Measurements from ENCODE around the gene SCAMP4. TPM values are rescaled to one million over a fixed set of nuclear protein-coding genes. Genes with fewer than 3 reads are reported as not detected.

The SCAMP4 gene
- total and polyA plus RNA-seq, 9 of the 15 experiments (the other 6 are each of a cell fraction or from before 2014, with no cell fraction given), result 0.81 to 45.9 (median 12.8) TPM

- Histone ChIP-seq H3K4me1 (replicated peaks in 1 of 2; ENCODE audit: control insufficient read depth in 2 of 2, insufficient read depth in 2 of 2, low read length in 2 of 2) (peaks cover 16 to 61% of the 10 kb centered on the region in 2 experiments; a peak in 4 of 5 replicates), H3K4me2 (ENCODE audit: insufficient read depth, low read length) (peak overlapping the region; percentile 13; the same call in 1 of the 2 replicates), H3K27ac (ENCODE audit: extremely low read depth, low read depth, low read length) (0 out of 3 replicates have a peak overlapping the region, but pooled peaks have one; percentile 37), H3K79me2 (ENCODE audit: control insufficient read depth, insufficient read depth, low read length) (peaks cover 70% of the 10 kb centered on the region), H3K9me3 (replicated peaks; ENCODE audit: control insufficient read depth, insufficient read depth, low read depth, low read length) (no peaks in the 10 kb centered on the region), H3K36me3 (ENCODE audit: control insufficient read depth, insufficient read depth, low read length) (peaks cover 35% of the 10 kb centered on the region; the same call in 1 of the 3 replicates), H3K9ac (ENCODE audit: insufficient read depth in 1 of 2, low read depth in 2 of 2, low read length in 2 of 2) (peak overlapping the region in 1 of 2 experiments; percentile 89; a peak in 3 of 4 replicates), H3K4me3 (no peak overlapping the region), H4K20me1 (replicated peaks; ENCODE audit: control insufficient read depth, insufficient read depth, low read length) (no peaks in the 10 kb centered on the region; the same call in 1 of the 2 replicates), H2AFZ (ENCODE audit: low read depth, low read length) (no peak overlapping the region), H3K9me1 (ENCODE audit: control insufficient read depth, insufficient read depth, low read length) (no peaks in the 10 kb centered on the region), H3K27me3 (ENCODE audit: control insufficient read depth in 2 of 2, insufficient read depth in 2 of 2, low read length in 2 of 2) (no peaks in the 10 kb centered on the region)
- BruUV-seq (replicated peaks), result no TSS peak
- CTCF ChIA-PET (ENCODE audit: low intra/inter-chr PET ratio), result no interaction called here
- WGBS (ENCODE audit: insufficient coverage, low coverage, missing lambda C conversion rate), result 79% methylated on average over 36 of the region's 43 CpGs
- in situ Hi-C loops (cut with MboI) (no loop called here), intact Hi-C loops (cut with micrococcal nuclease) (no loop called here)
- peak; percentile 37 to 56 (median 52) for DNase-seq (ENCODE audit: extremely low read depth in 1 of 4, low spot score in 3 of 4)
- no peak for FAIRE-seq
- POLR2A ChIA-PET, result interaction anchor here (0.7 kb wide), 1 partner anchor 500 kb away, joined by 3 read pairs; no protein-coding TSS in a partner anchor
- ATAC-seq, result no peak
- no peak for TF ChIP-seq SP1 (CRISPR knock-in tag; IDR thresholded peaks at IDR 0.05)
- peak; percentile 23; the same call in 1 of the 2 replicates for TF ChIP-seq DPF2 (IDR thresholded peaks at IDR 0.05)
- peak; percentile 52 for TF ChIP-seq RBFOX2 (IDR thresholded peaks at IDR 0.05; ENCODE audit: low read depth, low read length)
- TF ChIP-seq POLR2G (IDR thresholded peaks at IDR 0.05; ENCODE audit: low read depth, low read length), result peak; percentile 50
- TF ChIP-seq MYC (IDR thresholded peaks at IDR 0.05; ENCODE audit: low read depth, low read length), result no peak
- no peak for TF ChIP-seq MYC (CRISPR knock-in tag; IDR thresholded peaks at IDR 0.05; ENCODE audit: borderline replicate concordance, low read depth)
- no peak for TF ChIP-seq ZNF518B (CRISPR knock-in tag; IDR thresholded peaks at IDR 0.05)
- no peak for TF ChIP-seq STAT5B (CRISPR knock-in tag; IDR thresholded peaks at IDR 0.05)
- TF ChIP-seq MIER1 (IDR thresholded peaks at IDR 0.05; ENCODE audit: low read depth), result no peak
- TF ChIP-seq SOX6 (IDR thresholded peaks at IDR 0.05), result no peak
- TF ChIP-seq ZKSCAN3 (CRISPR knock-in tag; IDR thresholded peaks at IDR 0.05), result no peak
- no peak for TF ChIP-seq ZFP30 (CRISPR knock-in tag; IDR thresholded peaks at IDR 0.05; ENCODE audit: borderline replicate concordance)
- TF ChIP-seq CBFA2T3 (IDR thresholded peaks at IDR 0.05), result peak; percentile 40; the same call in 1 of the 2 replicates
- no peak for TF ChIP-seq ELF1 (tag; IDR thresholded peaks at IDR 0.05)
- no peak for TF ChIP-seq SMAD4 (CRISPR knock-in tag; conservative IDR thresholded peaks at IDR 0.05)
- no peak for TF ChIP-seq CAMTA2 (CRISPR knock-in tag; conservative IDR thresholded peaks at IDR 0.05)
- peak; percentile 48 for TF ChIP-seq FOSL1 (tag; conservative IDR thresholded peaks at IDR 0.05)
- TF ChIP-seq TCF3 (CRISPR knock-in tag; IDR thresholded peaks at IDR 0.05), result peak; percentile 41; the same call in 1 of the 2 replicates
- peak; percentile 74 for TF ChIP-seq ZBTB33 (CRISPR knock-in tag; IDR thresholded peaks at IDR 0.05)
Observed at GRCh38 chr19:1907563-1908363, 2.6 kb downstream of the SCAMP4 start.

Data from K562 (cell line).